Ovary (tissue), 3 donors: ENCODE measurements around the gene DDA1.

ENCODE experiments used
- EP300 ChIP-seq: sonication (generic); formaldehyde crosslinking; IDR thresholded peaks from one replicate; pipeline ENCODE4 v1.6.1; 2017; ENCODE audit warnings: antibody characterized with exemption
- POLR2A ChIP-seq: fragments of 450-650 bp; IDR thresholded peaks from one replicate; pipeline ENCODE4 v1.6.1; 2017; ENCODE audit warnings: antibody characterized with exemption, mild to moderate bottlenecking, moderate library complexity
- TF ChIP-seq, protein P1 (sequence below), 3 donors: fragments of 450-650 bp in 2 of 3; fragments of 200-600 bp in 1 of 3; IDR thresholded peaks; one replicate each; pipeline versions ENCODE4 v1.5.1 to v1.8.0; 2016 to 2022; ENCODE audit warnings: antibody characterized with exemption in 3 of 3, mild to moderate bottlenecking in 1 of 3
- donor health status: DM: no; HTN: no; CAD: no.

DNA sequence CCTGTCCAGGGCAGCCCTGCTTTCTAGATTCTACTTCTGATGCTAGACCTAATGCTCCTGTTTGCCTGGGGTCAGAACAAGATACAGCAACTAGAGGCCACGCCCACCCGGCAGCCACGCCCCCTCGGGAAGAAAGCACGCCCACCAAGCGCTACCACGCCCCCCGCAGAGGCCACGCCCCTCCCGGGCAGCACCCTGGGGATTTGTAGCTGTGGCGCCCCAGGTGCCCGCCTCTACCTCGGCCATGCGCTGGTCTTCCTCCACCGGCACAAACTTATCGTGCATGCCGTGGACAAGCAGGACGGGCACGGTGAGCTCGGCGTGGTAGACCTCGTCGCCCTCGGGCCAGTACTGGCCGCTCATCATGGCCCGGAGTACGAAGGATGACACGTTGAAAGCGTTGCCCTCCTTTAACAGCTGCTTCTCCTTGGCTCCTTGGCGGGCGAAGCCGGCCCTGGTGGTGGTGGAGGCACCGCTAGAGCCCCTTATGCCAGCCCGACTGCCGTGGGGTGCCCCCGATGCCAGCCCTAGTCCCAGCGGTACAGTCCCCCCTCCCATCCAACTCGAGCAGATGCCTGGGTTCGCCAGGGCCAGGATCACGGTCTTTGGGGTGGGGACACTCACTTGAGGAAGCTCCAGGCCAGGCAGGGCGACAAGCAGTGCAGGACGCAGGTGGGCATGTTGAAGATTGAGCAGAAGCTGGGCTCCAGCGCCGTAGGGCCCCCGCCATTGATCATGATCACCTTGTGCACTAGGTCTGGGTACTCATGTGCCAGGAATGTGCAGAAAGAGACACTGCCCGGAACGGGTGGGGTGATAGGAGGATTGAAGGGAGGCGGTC lies 15.1 kb upstream of the DDA1 start:
- TF ChIP-seq, protein P1, sequence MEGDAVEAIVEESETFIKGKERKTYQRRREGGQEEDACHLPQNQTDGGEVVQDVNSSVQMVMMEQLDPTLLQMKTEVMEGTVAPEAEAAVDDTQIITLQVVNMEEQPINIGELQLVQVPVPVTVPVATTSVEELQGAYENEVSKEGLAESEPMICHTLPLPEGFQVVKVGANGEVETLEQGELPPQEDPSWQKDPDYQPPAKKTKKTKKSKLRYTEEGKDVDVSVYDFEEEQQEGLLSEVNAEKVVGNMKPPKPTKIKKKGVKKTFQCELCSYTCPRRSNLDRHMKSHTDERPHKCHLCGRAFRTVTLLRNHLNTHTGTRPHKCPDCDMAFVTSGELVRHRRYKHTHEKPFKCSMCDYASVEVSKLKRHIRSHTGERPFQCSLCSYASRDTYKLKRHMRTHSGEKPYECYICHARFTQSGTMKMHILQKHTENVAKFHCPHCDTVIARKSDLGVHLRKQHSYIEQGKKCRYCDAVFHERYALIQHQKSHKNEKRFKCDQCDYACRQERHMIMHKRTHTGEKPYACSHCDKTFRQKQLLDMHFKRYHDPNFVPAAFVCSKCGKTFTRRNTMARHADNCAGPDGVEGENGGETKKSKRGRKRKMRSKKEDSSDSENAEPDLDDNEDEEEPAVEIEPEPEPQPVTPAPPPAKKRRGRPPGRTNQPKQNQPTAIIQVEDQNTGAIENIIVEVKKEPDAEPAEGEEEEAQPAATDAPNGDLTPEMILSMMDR (IDR thresholded peaks at IDR 0.05) = no peak
- TF ChIP-seq POLR2A (no peak), EP300 (no peak)
